GM21825 (cell line): ENCODE data around the gene DOCK10.
"Not testable (repeated sequence)": the region's sequence is repeated elsewhere in the genome, so short reads cannot be mapped to it uniquely, and the experiment has no call there.

ENCODE experiments used
- ATAC-seq: cut with Tn5 transposase; IDR thresholded peaks from one replicate; pipeline ENCODE4 v1.9.1; 2021; ENCODE audit warnings: mild to moderate bottlenecking, moderate library complexity; ENCODE audit not compliant: unreplicated experiment

DOCK10 gene

GRCh38 chr2:225041851-225042799 lies at the start of gene DOCK10:
Gene DOCK10, minus strand, starts transcription at chr2:225042468. Its CDS starts 94 bp downstream, at chr2:225042374.
- ATAC-seq, result peak; percentile 23

DNA sequence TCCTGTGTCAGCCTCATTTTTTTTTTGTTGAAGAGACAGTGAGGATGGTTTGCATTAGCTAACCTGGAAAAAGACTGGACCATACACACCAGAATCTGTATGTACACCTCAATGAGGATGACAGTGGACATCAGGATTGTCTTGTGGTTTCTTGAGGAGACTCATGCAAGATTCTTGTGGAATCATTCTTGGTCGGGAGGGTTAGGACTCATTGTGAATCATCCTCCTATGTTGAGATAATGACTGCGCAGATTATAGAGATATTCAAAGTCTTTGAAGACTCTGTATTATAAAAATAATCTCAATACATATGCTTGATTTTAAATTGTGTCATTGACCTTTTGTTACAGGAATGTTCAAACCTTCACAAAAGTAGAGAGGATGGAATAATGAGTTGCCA lies 49.1 kb upstream of the DOCK10 start:
- ATAC-seq, result no peak

DNA sequence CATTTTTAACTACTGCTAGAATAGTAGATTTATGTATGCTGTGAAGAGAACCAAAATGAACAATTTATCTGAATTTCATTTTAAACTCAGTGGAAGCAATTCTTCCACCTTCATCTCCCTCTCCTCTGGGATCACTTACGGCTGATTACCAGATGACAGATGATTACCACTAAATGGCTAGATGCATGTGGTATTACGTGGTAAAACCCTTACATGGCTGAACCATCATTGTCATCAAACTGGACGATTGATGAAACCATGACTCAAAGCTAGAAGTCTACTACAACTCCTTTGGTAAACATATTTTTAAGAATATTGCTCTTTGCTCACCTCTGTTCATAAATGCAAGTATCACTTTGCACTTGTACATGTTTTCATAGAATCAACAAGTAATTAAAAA lies 48.5 kb upstream of the DOCK10 start:
- no peak for ATAC-seq

DNA sequence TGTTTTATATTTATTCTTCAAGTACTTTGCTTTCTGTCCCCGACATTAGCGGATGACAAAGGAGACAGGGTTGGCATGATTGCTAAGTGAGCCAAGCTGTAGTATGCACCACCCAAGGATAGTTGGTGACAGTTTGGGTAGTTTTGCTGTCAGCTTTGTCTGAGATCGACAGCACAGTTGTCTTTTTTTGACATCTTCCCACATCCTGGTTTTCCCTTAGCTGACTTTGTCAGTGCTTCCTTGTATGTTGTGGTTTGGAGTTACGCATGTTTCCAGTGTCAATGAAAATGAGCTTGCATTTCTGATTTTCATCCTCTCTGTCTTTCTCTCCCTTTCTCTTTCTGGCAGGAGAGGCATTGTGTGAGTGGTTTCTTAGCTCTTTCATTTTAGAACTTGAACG lies 44.6 kb upstream of the DOCK10 start:
- ATAC-seq, result no peak

GRCh38 chr2:225086439-225086838 lies 44.2 kb upstream of the DOCK10 start:
- no peak for ATAC-seq

GRCh38 chr2:225083276-225083675 lies 41.0 kb upstream of the DOCK10 start:
- no peak for ATAC-seq

DNA sequence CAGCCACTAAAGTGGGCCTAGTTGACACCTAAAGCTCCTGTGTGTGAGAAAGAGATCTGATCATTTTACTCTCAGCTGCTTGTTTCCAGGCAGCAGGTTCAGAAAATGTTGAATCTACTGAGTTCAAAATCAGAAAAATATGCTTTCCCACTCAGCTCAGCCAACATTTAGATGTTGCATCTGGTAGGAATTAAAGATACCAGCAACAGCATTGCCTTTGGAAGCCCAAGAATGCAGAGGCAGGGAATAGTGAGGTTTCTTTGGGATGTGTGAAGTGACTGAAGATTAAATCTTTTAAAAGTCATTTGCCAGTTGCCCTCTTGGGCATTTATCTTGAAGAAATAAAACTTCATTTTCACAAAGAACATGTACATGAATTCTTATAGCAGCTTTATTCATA lies 33.9 kb upstream of the DOCK10 start:
- ATAC-seq, result no peak

DNA sequence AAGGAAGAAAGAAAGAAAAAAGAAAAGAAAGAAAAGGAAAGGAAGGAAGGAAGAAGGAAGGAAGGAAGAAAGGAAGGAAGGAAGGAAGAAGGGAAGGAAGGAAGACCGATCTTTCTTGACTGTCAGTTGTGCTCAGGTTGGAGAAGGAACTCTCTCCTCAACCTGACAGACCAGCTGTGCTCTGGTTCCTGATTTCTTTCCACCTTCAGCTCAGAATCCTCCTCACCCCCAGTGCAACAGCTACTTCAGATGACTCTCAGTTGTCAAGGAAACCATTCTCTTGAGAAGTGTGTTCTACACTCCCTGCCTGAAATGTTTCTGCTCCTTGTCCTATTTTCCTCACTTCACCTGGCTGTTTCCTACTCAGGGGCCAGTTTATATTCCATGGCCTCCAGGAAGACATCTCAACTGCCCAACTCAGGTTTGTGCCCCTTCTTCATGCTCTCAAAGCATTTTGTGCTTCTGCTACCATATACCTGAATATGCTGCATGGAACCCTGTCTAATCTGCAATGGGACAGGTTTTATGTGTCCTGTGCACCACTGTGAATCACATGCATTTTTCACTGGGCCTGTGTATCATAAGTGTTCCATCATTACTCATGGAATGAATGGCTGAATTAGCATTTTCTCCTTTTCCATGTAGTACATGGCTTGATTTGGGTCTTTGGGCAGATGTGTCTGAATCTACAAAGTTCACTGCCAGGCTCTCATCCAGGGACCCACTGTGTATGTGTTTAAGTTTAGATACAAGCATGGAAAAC lies 32.8 kb upstream of the DOCK10 start:
- ATAC-seq, result no peak

- no peak for ATAC-seq
Measured at GRCh38 chr2:225074366-225074765, 32.1 kb upstream of the DOCK10 start.

DNA sequence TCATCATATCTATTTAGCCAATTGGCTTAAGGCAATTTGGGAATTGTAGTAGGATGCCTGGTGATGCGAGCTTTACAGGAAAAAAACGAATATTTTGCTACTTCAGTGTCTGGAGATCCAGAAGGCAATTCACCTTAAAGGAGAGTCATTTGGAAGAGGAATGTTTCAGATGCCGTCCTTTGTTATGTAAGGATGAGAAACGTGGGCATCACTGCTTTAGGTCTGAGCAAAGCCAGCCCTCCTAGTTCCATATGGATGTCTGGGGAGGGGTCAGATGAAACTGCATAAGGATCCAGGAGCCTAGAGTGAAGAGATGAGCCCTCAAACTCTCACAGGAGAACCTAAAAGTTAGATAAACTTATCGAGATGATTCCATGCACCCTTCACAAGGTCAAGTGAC lies 30.9 kb upstream of the DOCK10 start:
- ATAC-seq, result no peak

DNA sequence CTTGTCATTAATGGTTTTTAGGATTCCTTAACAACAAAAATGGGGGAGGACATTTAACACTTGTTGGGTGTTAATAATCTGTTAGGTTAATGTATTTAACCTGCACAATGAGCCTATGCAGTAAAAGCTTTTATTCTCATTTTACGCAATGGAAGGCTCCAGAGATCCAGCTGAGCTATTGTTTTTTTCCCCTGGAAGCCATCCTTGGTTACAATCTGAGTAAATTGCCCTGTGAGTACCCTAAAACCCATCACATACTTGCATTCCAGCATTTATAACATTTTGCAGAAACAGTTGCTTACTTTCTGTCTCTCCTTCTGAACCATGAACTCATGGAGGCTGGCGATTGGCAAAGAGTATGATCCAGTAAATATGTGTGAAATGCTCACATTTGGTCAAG lies 30.2 kb upstream of the DOCK10 start:
- no peak for ATAC-seq

DNA sequence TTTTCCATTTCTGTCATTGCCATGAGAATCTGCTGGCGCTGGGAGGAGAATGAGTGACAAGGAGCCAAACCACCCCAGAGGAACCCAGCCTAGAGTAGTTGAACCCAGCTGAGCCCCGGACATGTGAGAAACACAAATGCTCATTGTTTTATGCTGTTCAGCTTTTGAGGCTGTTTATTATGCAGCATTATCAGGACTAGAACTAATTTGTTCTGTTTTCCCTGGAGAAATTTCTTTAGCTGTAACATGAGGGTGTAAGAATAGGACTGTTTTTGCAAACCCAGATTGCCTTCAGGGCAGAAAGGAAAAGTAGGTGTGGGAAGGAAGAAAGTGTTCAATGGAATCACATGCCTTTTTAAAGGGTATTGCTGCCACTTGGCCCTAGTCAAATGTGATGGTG lies 28.5 kb upstream of the DOCK10 start:
- no peak for ATAC-seq

- no peak for ATAC-seq
Measured at GRCh38 chr2:225069966-225070365, 27.7 kb upstream of the DOCK10 start.

- no peak for ATAC-seq
Measured at GRCh38 chr2:225069477-225069876, 27.2 kb upstream of the DOCK10 start.

- no peak for ATAC-seq
Measured at GRCh38 chr2:225065882-225066281, 23.6 kb upstream of the DOCK10 start.

- ATAC-seq, result no peak
Measured at GRCh38 chr2:225064928-225065327, 22.7 kb upstream of the DOCK10 start.

DNA sequence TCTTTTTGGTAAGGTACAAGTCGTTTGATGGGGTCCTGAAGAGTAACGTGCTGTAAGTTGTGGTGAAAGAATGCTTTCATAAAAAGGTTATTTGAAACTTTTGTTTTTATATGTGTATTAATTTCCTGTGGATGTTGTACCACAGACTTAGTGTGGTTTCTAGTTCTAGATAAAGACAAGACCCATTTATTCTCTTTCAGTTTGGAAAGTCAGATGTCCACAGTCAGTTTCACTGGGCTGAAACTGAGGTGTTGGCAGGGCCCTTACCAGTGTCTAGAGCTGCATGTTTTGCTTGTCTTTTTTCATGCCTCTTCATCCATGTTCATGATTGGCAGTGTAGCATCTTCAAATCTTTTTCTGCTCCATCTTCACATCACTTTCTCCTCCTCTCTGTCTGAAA lies 22.1 kb upstream of the DOCK10 start:
- no peak for ATAC-seq

DNA sequence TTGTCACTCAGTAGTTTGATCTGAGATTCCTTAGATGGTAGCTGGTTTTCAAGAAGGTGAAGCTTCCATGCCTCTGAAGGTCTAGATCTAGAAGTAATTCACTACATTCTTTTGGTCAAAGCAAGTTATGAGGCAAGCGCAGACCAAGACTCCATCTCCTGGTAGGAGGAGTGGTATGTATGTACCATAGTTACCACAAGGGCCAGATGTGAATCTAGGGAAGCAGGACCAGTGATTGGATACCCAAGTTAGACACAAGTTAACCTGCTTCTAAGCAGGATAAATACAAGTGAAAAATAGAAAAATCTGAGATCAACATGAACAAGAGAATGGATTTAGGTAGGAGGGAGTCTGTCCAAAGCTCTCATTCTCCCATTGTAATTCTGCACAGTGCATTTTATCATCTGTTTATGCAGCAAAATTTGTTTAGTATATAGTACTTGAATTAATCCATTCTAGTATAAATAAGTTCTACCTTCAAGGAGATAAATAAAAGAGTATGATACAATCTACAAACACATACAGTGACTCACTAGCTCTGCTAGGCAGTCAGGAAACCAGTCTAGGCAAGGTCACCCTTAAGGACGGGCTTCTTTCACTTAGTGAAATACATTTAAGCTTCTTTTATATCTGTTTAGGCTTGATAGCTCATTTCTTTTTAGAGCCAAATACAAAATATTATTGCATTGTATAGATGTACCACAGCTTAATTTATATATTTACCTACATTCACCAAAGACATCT lies 14.2 kb upstream of the DOCK10 start:
- no peak for ATAC-seq

GRCh38 chr2:225055714-225056113 lies 13.4 kb upstream of the DOCK10 start:
- ATAC-seq, result no peak

- peak; percentile 93 for ATAC-seq
Measured at GRCh38 chr2:225052703-225053102, 10.4 kb upstream of the DOCK10 start.

GRCh38 chr2:225047502-225047901 lies 5.2 kb upstream of the DOCK10 start:
- ATAC-seq, result not testable (repeated sequence)
